PC-3 (cell line): ENCODE measurements around the gene ATP8B3. TPM values are rescaled to one million over a fixed set of nuclear protein-coding genes. Genes with fewer than 3 reads are reported as not detected.

Experiments
- ATAC-seq: fragments of 200-7000 bp; cut with Tn5 transposase; 2 replicates; pipeline ENCODE4 v1.9.1; 2020; ENCODE audit warnings: mild to moderate bottlenecking, moderate library complexity
- BruUV-seq: library from RNA; stranded (reverse); fragments of 400-500 nt; replicated peaks from 2 replicates; lab custom pipeline; 2021; lab: Mats Ljungman, UMichigan
- CTCF ChIA-PET: fragments of 300-600 bp; sonication (Branson Sonifier 250); formaldehyde crosslinking; loops from one replicate; lab custom pipeline; 2022; ENCODE audit warnings: antibody characterized with exemption; lab: Charles Lee
- POLR2A ChIA-PET: fragments of 300-600 bp; sonication (Branson Sonifier 250); formaldehyde crosslinking; loops from one replicate; lab custom pipeline; 2022; ENCODE audit warnings: antibody characterized with exemption; ENCODE audit not compliant: unreplicated experiment; lab: Charles Lee
- DNase-seq: peaks from one replicate; pipeline ENCODE4 v3.0.0-alpha.2; 2015
- H2AFZ ChIP-seq: fragments of 300-600 bp; sonication (generic); 2 replicates; pipeline ENCODE4 v1.6.0; 2016; ENCODE audit warnings: antibody characterized with exemption, low read length
- H3F3A ChIP-seq: fragments of 300-600 bp; sonication (generic); one replicate; pipeline ENCODE4 v1.6.0; 2017; ENCODE audit warnings: antibody characterized with exemption, low read length, control low read depth, mild to moderate bottlenecking; ENCODE audit not compliant: unreplicated experiment
- H3K27ac ChIP-seq: fragments of 300-600 bp; sonication (generic); 2 replicates; pipeline ENCODE4 v1.5.1; 2016; ENCODE audit warnings: mild to moderate bottlenecking, low read length
- H3K27me3 ChIP-seq: fragments of 300-600 bp; sonication (generic); 2 replicates; pipeline ENCODE4 v1.6.1; 2016; ENCODE audit warnings: low read length, mixed read lengths
- H3K36me3 ChIP-seq: fragments of 300-600 bp; sonication (generic); 2 replicates; pipeline ENCODE4 v1.6.1; 2016; ENCODE audit warnings: low read depth, mixed run types, low read length, mixed read lengths
- H3K4me1 ChIP-seq: fragments of 300-600 bp; sonication (generic); 2 replicates; pipeline ENCODE4 v1.5.1; 2016; ENCODE audit warnings: low read length; ENCODE audit not compliant: insufficient read depth
- H3K4me2 ChIP-seq: fragments of 300-600 bp; sonication (generic); 2 replicates; pipeline ENCODE4 v1.6.0; 2016; ENCODE audit warnings: low read length
- H3K4me3 ChIP-seq: fragments of 300-600 bp; sonication (generic); 2 replicates; pipeline ENCODE4 v1.5.1; 2016; ENCODE audit warnings: mild to moderate bottlenecking, low read length, mixed read lengths
- H3K79me2 ChIP-seq: fragments of 300-600 bp; sonication (generic); 2 replicates; pipeline ENCODE4 v1.6.1; 2017; ENCODE audit warnings: low read length, mixed read lengths
- H3K9ac ChIP-seq: fragments of 300-600 bp; sonication (generic); 2 replicates; pipeline ENCODE4 v1.6.0; 2016; ENCODE audit warnings: mild to moderate bottlenecking, low read length
- H3K9me2 ChIP-seq: fragments of 300-600 bp; sonication (generic); replicated peaks from 2 replicates; pipeline ENCODE4 v1.6.1; 2016; ENCODE audit warnings: mixed run types, low read length, mixed read lengths
- H3K9me3 ChIP-seq: fragments of 300-600 bp; sonication (generic); 2 replicates; pipeline ENCODE4 v1.6.1; 2016; ENCODE audit warnings: low read length, mixed read lengths
- H4K20me1 ChIP-seq: fragments of 300-600 bp; sonication (generic); 2 replicates; pipeline ENCODE4 v1.6.1; 2016; ENCODE audit warnings: low read length, mixed read lengths
- EZH2 ChIP-seq: fragments of 300-600 bp; sonication (generic); IDR thresholded peaks from one replicate; pipeline ENCODE4 v1.6.1; 2017; ENCODE audit warnings: antibody characterized with exemption, mild to moderate bottlenecking, low read length; ENCODE audit not compliant: unreplicated experiment
- EZH2phosphoT487 ChIP-seq: fragments of 300-600 bp; sonication (generic); IDR thresholded peaks from 2 replicates; pipeline ENCODE4 v1.6.1; 2018; ENCODE audit warnings: mild to moderate bottlenecking, antibody characterized with exemption, low read length, borderline replicate concordance
- intact Hi-C: fragments of 100-400 bp; cut with micrococcal nuclease; formaldehyde crosslinking; loops from 2 replicates; pipeline ENCODE4 v1.9.0; 2023
- total RNA-seq: library from RNA; depleted of rRNA; stranded (reverse); fragments of >200 nt; gene quantifications from 2 replicates; pipeline ENCODE4 v1.2.3, GENCODE V29; 2014
- TF ChIP-seq, protein P1 (sequence below): fragments of 300-600 bp; sonication (generic); conservative IDR thresholded peaks from 2 replicates; pipeline ENCODE4 v1.5.1; 2017; ENCODE audit warnings: antibody characterized with exemption, low read depth, mild to moderate bottlenecking, low read length

ATP8B3 gene
- total RNA-seq, 1 experiment from 2014 or later = 4.2 TPM

- Histone ChIP-seq H3K4me3 (no peak overlapping the region), H2AFZ (no peak overlapping the region), H3K36me3 (no peaks in the 10 kb centered on the region; the same call in 1 of the 2 replicates), H3K9me3 (no peaks in the 10 kb centered on the region), H4K20me1 (peaks cover 7% of the 10 kb centered on the region; the same call in 1 of the 2 replicates), H3K4me2 (no peak overlapping the region), H3K27me3 (no peaks in the 10 kb centered on the region), H3K79me2 (peaks cover 48% of the 10 kb centered on the region), H3K9me2 (no peaks in the 10 kb centered on the region), H3K9ac (no peak overlapping the region), H3K4me1 (no peaks in the 10 kb centered on the region), H3K27ac (no peak overlapping the region), H3F3A (no peaks in the 10 kb centered on the region)
- CTCF ChIA-PET = no interaction called here
- TF ChIP-seq EZH2phosphoT487 (no peak), EZH2 (no peak)
- TF ChIP-seq, protein P1, sequence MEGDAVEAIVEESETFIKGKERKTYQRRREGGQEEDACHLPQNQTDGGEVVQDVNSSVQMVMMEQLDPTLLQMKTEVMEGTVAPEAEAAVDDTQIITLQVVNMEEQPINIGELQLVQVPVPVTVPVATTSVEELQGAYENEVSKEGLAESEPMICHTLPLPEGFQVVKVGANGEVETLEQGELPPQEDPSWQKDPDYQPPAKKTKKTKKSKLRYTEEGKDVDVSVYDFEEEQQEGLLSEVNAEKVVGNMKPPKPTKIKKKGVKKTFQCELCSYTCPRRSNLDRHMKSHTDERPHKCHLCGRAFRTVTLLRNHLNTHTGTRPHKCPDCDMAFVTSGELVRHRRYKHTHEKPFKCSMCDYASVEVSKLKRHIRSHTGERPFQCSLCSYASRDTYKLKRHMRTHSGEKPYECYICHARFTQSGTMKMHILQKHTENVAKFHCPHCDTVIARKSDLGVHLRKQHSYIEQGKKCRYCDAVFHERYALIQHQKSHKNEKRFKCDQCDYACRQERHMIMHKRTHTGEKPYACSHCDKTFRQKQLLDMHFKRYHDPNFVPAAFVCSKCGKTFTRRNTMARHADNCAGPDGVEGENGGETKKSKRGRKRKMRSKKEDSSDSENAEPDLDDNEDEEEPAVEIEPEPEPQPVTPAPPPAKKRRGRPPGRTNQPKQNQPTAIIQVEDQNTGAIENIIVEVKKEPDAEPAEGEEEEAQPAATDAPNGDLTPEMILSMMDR = no peak
- DNase-seq (no peak), ATAC-seq (no peak)
- BruUV-seq = no TSS peak
- POLR2A ChIA-PET = no interaction called here
- intact Hi-C loops = no loop called here
Observed at GRCh38 chr19:1833540-1833939, 21.5 kb upstream of the ATP8B3 start.

- no peak overlapping the region for H3K4me2 ChIP-seq
Observed at GRCh38 chr19:1832046-1832663, 20.1 kb upstream of the ATP8B3 start.

DNA sequence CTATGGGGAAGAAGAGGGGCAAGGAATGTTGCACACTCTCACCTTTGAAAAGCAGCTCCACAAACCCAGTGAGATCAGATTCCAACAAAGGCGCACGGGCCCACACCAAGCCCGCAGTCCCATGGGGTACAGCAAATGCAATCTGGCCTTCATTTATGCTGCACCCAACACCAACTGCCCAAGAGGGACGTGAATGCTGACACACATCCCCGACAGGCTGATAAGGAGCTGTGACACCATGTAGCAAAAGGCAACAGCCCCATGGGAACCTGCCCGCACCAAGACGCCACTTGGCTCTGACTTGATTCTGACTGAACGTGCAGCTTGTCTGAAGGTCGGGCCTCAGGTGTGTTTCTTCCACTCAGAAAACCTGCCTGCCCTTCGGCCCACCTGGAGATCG, 18.9 kb upstream of the ATP8B3 start:
- no peak overlapping the region for H2AFZ ChIP-seq
- no peak for ATAC-seq
- no peak overlapping the region for H3K4me3 ChIP-seq
- BruUV-seq = no TSS peak
- H3K36me3 ChIP-seq = no peaks in the 10 kb centered on the region; the same call in 1 of the 2 replicates
- no peaks in the 10 kb centered on the region for H3K9me3 ChIP-seq
- H3K9me2 ChIP-seq = no peaks in the 10 kb centered on the region
- H3K9ac ChIP-seq = no peak overlapping the region
- POLR2A ChIA-PET = no interaction called here
- intact Hi-C loops = no loop called here
- TF ChIP-seq EZH2 (no peak), EZH2phosphoT487 (no peak)
- TF ChIP-seq, protein P1 = no peak
- H3K27me3 ChIP-seq = no peaks in the 10 kb centered on the region
- H3K4me1 ChIP-seq = no peaks in the 10 kb centered on the region
- DNase-seq = no peak
- H4K20me1 ChIP-seq = no peaks in the 10 kb centered on the region
- no peaks in the 10 kb centered on the region for H3F3A ChIP-seq
- H3K79me2 ChIP-seq = peaks cover 28% of the 10 kb centered on the region
- no peak overlapping the region for H3K27ac ChIP-seq
- CTCF ChIA-PET = no interaction called here
- no peak overlapping the region for H3K4me2 ChIP-seq

More at GRCh38 chr19:1832046-1832663, 20.1 kb upstream of the ATP8B3 start:
- CTCF ChIA-PET = no interaction called here
- H3K36me3 ChIP-seq = no peaks in the 10 kb centered on the region; the same call in 1 of the 2 replicates
- H3K27me3 ChIP-seq = no peaks in the 10 kb centered on the region
- H3K9ac ChIP-seq = no peak overlapping the region
- peaks cover 40% of the 10 kb centered on the region for H3K79me2 ChIP-seq
- H3F3A ChIP-seq = no peaks in the 10 kb centered on the region
- POLR2A ChIA-PET = no interaction called here
- H3K9me2 ChIP-seq = no peaks in the 10 kb centered on the region
- BruUV-seq = no TSS peak
- no peaks in the 10 kb centered on the region for H3K4me1 ChIP-seq
- intact Hi-C loops = no loop called here
- TF ChIP-seq EZH2 (no peak), EZH2phosphoT487 (no peak)
- TF ChIP-seq, protein P1 = no peak
- peaks cover 3% of the 10 kb centered on the region; the same call in 1 of the 2 replicates for H4K20me1 ChIP-seq
- DNase-seq (no peak), ATAC-seq (no peak)
- no peak overlapping the region for H2AFZ ChIP-seq
- no peaks in the 10 kb centered on the region for H3K9me3 ChIP-seq
- H3K27ac ChIP-seq = no peak overlapping the region
- no peak overlapping the region for H3K4me3 ChIP-seq
